ENCODE measurements around the gene NTN5.
"Not testable (repeated sequence)": the region's sequence is repeated elsewhere in the genome, so short reads cannot be mapped to it uniquely, and the experiment has no call there.

Gene NTN5

DNA sequence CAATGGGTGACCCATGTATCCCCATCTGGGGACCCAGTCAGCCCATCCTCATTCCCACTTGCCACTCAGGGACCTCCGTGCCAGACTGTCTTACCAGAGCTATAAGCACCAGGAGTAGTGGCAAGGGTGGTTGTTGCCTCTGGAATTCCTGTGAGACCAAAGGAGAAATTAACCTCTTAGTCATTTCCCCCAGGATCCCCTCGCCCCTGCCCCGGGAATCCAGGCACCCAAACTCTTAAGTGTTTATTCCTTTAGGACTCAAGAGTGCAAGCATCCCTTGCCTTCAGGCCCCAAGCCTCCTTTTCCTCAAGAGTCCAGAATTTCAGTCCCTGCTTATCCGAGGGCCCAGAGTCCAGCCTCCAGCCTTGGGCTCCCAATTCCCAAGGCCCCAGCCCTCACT, 9.2 kb downstream of the NTN5 start:
- Histone ChIP-seq H3K27me3 (ENCODE audit: insufficient read depth, insufficient read length) (no peaks in the 10 kb centered on the region), H3K9ac (ENCODE audit: insufficient read length, low read depth) (no peak overlapping the region), H3K4me1 (ENCODE audit: insufficient read depth, insufficient read length) (peaks cover 2% of the 10 kb centered on the region), H3K36me3 (ENCODE audit: insufficient read depth, insufficient read length, low read length) (no peaks in the 10 kb centered on the region), H3K9me3 (ENCODE audit: insufficient read depth, low read length) (peaks cover 5% of the 10 kb centered on the region; the same call in 1 of the 2 replicates), H3K4me3 (ENCODE audit: insufficient read length, low read depth) (no peak overlapping the region)
- DNase-seq (ENCODE audit: low read depth, low spot score): no peak
- TF ChIP-seq YY1 (IDR thresholded peaks at IDR 0.05; ENCODE audit: insufficient read depth, insufficient read length): no peak
- TF ChIP-seq SUZ12 (IDR thresholded peaks at IDR 0.05; ENCODE audit: extremely low read depth, insufficient read depth, insufficient read length): no peak
- no peak for TF ChIP-seq ZNF274 (IDR thresholded peaks at IDR 0.05; ENCODE audit: low read depth, low read length)

- no peak for DNase-seq (ENCODE audit: low read depth, low spot score)
- no peak for TF ChIP-seq YY1 (IDR thresholded peaks at IDR 0.05; ENCODE audit: insufficient read depth, insufficient read length)
- TF ChIP-seq ZNF274 (IDR thresholded peaks at IDR 0.05; ENCODE audit: low read depth, low read length): no peak
- TF ChIP-seq SUZ12 (IDR thresholded peaks at IDR 0.05; ENCODE audit: extremely low read depth, insufficient read depth, insufficient read length): no peak
- Histone ChIP-seq H3K4me3 (ENCODE audit: insufficient read length, low read depth) (no peak overlapping the region), H3K9ac (ENCODE audit: insufficient read length, low read depth) (no peak overlapping the region), H3K27me3 (ENCODE audit: insufficient read depth, insufficient read length) (no peaks in the 10 kb centered on the region), H3K4me1 (ENCODE audit: insufficient read depth, insufficient read length) (peaks cover 3% of the 10 kb centered on the region), H3K36me3 (ENCODE audit: insufficient read depth, insufficient read length, low read length) (no peaks in the 10 kb centered on the region), H3K9me3 (ENCODE audit: insufficient read depth, low read length) (peaks cover 5% of the 10 kb centered on the region; the same call in 1 of the 2 replicates)
Observed at GRCh38 chr19:48661711-48662090, 11.1 kb downstream of the NTN5 start.

GRCh38 chr19:48660852-48661710, 11.7 kb downstream of the NTN5 start:
- Histone ChIP-seq H3K36me3 (ENCODE audit: insufficient read depth, insufficient read length, low read length) (no peaks in the 10 kb centered on the region), H3K4me3 (ENCODE audit: insufficient read length, low read depth) (no peak overlapping the region), H3K4me1 (ENCODE audit: insufficient read depth, insufficient read length) (peaks cover 5% of the 10 kb centered on the region), H3K9ac (ENCODE audit: insufficient read length, low read depth) (no peak overlapping the region), H3K27me3 (ENCODE audit: insufficient read depth, insufficient read length) (no peaks in the 10 kb centered on the region), H3K9me3 (ENCODE audit: insufficient read depth, low read length) (peaks cover 5% of the 10 kb centered on the region; the same call in 1 of the 2 replicates)
- TF ChIP-seq YY1 (IDR thresholded peaks at IDR 0.05; ENCODE audit: insufficient read depth, insufficient read length) (no peak), ZNF274 (IDR thresholded peaks at IDR 0.05; ENCODE audit: low read depth, low read length) (no peak), SUZ12 (IDR thresholded peaks at IDR 0.05; ENCODE audit: extremely low read depth, insufficient read depth, insufficient read length) (no peak)
- DNase-seq (ENCODE audit: low read depth, low spot score): no peak

GRCh38 chr19:48659768-48660167, 13.0 kb downstream of the NTN5 start:
- no peaks in the 10 kb centered on the region for H3K27me3 ChIP-seq (ENCODE audit: insufficient read depth, insufficient read length)
- TF ChIP-seq ZNF274 (IDR thresholded peaks at IDR 0.05; ENCODE audit: low read depth, low read length) (no peak), SUZ12 (IDR thresholded peaks at IDR 0.05; ENCODE audit: extremely low read depth, insufficient read depth, insufficient read length) (no peak), YY1 (IDR thresholded peaks at IDR 0.05; ENCODE audit: insufficient read depth, insufficient read length) (no peak)
- peaks cover 5% of the 10 kb centered on the region; the same call in 1 of the 2 replicates for H3K9me3 ChIP-seq (ENCODE audit: insufficient read depth, low read length)
- peaks cover 5% of the 10 kb centered on the region for H3K4me1 ChIP-seq (ENCODE audit: insufficient read depth, insufficient read length)
- no peak for DNase-seq (ENCODE audit: low read depth, low spot score)
- no peak overlapping the region for H3K9ac ChIP-seq (ENCODE audit: insufficient read length, low read depth)
- H3K36me3 ChIP-seq (ENCODE audit: insufficient read depth, insufficient read length, low read length): no peaks in the 10 kb centered on the region
- no peak overlapping the region for H3K4me3 ChIP-seq (ENCODE audit: insufficient read length, low read depth)

DNA sequence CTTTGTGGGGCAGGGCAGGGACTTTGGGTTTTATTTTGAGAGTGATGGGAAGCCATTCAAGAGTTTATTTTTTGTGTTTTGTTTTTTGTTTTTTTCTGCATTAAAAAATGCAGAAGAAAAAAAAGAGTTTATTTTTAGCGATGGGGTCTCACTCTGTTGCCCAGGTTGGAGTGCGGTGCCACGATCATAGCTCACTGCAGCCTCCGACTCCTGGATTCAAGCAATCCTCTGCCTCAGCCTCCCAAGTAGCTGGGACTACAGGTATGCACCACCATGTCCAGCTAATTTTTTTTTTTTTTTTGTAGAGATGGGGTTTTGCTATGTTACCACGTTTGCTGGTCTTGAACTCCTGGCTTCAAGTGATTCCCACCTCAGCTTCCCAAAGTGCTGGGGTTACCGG, 14.3 kb downstream of the NTN5 start:
- H3K4me3 ChIP-seq (ENCODE audit: insufficient read length, low read depth): no peak overlapping the region
- no peak for TF ChIP-seq ZNF274 (IDR thresholded peaks at IDR 0.05; ENCODE audit: low read depth, low read length)
- TF ChIP-seq SUZ12 (IDR thresholded peaks at IDR 0.05; ENCODE audit: extremely low read depth, insufficient read depth, insufficient read length): no peak
- TF ChIP-seq YY1 (IDR thresholded peaks at IDR 0.05; ENCODE audit: insufficient read depth, insufficient read length): no peak
- no peaks in the 10 kb centered on the region for H3K27me3 ChIP-seq (ENCODE audit: insufficient read depth, insufficient read length)
- H3K9ac ChIP-seq (ENCODE audit: insufficient read length, low read depth): no peak overlapping the region
- H3K36me3 ChIP-seq (ENCODE audit: insufficient read depth, insufficient read length, low read length): no peaks in the 10 kb centered on the region
- H3K4me1 ChIP-seq (ENCODE audit: insufficient read depth, insufficient read length): peaks cover 3% of the 10 kb centered on the region
- peaks cover 5% of the 10 kb centered on the region; the same call in 1 of the 2 replicates for H3K9me3 ChIP-seq (ENCODE audit: insufficient read depth, low read length)
- DNase-seq (ENCODE audit: low read depth, low spot score): no peak

DNA sequence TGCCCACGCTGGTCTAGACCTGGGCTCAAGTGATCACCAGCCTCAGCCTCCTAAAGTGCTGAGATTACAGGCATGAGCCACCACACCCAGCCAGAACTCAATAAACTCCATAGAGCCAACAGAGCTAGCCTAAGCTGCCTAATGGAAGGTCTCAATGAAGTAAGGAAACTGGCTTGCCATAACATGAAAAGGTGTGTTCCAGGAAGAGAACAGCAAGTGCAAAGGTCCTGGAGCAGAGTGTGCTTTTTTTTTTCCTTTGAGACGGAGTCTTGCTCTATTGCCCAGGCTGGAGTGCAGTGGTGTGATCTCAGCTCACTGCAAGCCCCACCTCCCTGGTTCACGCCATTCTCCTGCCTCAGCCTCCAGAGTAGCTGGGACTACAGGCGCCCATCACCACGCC, 15.0 kb downstream of the NTN5 start:
- H3K4me1 ChIP-seq (ENCODE audit: insufficient read depth, insufficient read length); H3K27me3 ChIP-seq (ENCODE audit: insufficient read depth, insufficient read length); DNase-seq (ENCODE audit: low read depth, low spot score); H3K36me3 ChIP-seq (ENCODE audit: insufficient read depth, insufficient read length, low read length); H3K9me3 ChIP-seq (ENCODE audit: insufficient read depth, low read length); H3K9ac ChIP-seq (ENCODE audit: insufficient read length, low read depth); H3K4me3 ChIP-seq (ENCODE audit: insufficient read length, low read depth): not testable (repeated sequence)

GRCh38 chr19:48656840-48657474, 15.9 kb downstream of the NTN5 start:
- DNase-seq (ENCODE audit: low read depth, low spot score): no peak
- Histone ChIP-seq H3K4me1 (ENCODE audit: insufficient read depth, insufficient read length) (peaks cover 5% of the 10 kb centered on the region), H3K27me3 (ENCODE audit: insufficient read depth, insufficient read length) (no peaks in the 10 kb centered on the region), H3K36me3 (ENCODE audit: insufficient read depth, insufficient read length, low read length) (no peaks in the 10 kb centered on the region), H3K9ac (ENCODE audit: insufficient read length, low read depth) (no peak overlapping the region), H3K9me3 (ENCODE audit: insufficient read depth, low read length) (peaks cover 5% of the 10 kb centered on the region; the same call in 1 of the 2 replicates), H3K4me3 (ENCODE audit: insufficient read length, low read depth) (no peak overlapping the region)
- no peak for TF ChIP-seq SUZ12 (IDR thresholded peaks at IDR 0.05; ENCODE audit: extremely low read depth, insufficient read depth, insufficient read length)
- no peak for TF ChIP-seq YY1 (IDR thresholded peaks at IDR 0.05; ENCODE audit: insufficient read depth, insufficient read length)
- no peak for TF ChIP-seq ZNF274 (IDR thresholded peaks at IDR 0.05; ENCODE audit: low read depth, low read length)

Measured in NT2/D1 (cell line).